SK-N-SH (cell line): ENCODE data around the gene FOXP2.

Experiments
- POLR2AphosphoS5 ChIP-seq: IDR thresholded peaks from 2 replicates; pipeline ENCODE4 v1.6.1; 2012; ENCODE audit warnings: low read depth, low read length
- TF ChIP-seq, protein P1 (sequence below): fragments of 200-600 bp; sonication (generic); IDR thresholded peaks from 2 replicates; pipeline ENCODE4 v1.6.1; 2017; ENCODE audit warnings: antibody characterized with exemption, mild to moderate bottlenecking, moderate library complexity

DNA sequence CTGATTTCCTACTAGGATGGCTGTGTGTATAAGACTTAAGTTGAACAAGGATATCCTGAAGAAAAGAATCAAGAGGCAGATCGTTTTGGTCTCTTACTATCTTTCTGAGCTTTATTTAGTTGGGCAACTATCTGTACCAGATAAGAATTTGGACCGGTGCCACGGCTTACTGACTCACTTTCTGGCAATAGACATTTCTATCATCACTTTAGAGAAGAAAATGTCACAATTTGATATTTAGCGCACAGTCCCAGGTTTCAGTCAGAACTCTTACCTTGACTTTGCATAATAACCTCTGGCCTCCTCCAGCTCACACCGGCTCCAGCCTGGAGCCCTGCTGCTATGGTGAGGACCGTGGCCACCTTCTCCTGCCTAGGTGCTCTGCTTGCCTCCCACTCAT lies 289.1 kb downstream of the FOXP2 start:
- TF ChIP-seq, protein P1, sequence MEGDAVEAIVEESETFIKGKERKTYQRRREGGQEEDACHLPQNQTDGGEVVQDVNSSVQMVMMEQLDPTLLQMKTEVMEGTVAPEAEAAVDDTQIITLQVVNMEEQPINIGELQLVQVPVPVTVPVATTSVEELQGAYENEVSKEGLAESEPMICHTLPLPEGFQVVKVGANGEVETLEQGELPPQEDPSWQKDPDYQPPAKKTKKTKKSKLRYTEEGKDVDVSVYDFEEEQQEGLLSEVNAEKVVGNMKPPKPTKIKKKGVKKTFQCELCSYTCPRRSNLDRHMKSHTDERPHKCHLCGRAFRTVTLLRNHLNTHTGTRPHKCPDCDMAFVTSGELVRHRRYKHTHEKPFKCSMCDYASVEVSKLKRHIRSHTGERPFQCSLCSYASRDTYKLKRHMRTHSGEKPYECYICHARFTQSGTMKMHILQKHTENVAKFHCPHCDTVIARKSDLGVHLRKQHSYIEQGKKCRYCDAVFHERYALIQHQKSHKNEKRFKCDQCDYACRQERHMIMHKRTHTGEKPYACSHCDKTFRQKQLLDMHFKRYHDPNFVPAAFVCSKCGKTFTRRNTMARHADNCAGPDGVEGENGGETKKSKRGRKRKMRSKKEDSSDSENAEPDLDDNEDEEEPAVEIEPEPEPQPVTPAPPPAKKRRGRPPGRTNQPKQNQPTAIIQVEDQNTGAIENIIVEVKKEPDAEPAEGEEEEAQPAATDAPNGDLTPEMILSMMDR = no peak
- no peak for TF ChIP-seq POLR2AphosphoS5
